SK-N-SH (cell line): ENCODE measurements around the gene SDCCAG8. TPM values are rescaled to one million over a fixed set of nuclear protein-coding genes. Genes with fewer than 3 reads are reported as not detected.

Source experiments
- CTCF ChIA-PET: fragments of 300-600, 350-600 bp; formaldehyde crosslinking; extraction: SDS; loops from one replicate; lab custom pipeline; 2021; lab: Yijun Ruan, JAX
- POLR2A ChIA-PET: fragments of 350-600 bp; sonication (Branson Sonifier 250); formaldehyde crosslinking; extraction: SDS; loops from one replicate; lab custom pipeline; 2020; ENCODE audit warnings: antibody characterized with exemption, inconsistent platforms; lab: Yijun Ruan, JAX
- DNase-seq: peaks from one replicate; pipeline ENCODE4 v3.0.0; 2012
- H2AFZ ChIP-seq: fragments of 200-600 bp; sonication (generic); 2 replicates; pipeline ENCODE4 v1.8.1; 2016; ENCODE audit warnings: antibody characterized with exemption, mild to moderate bottlenecking, low read depth
- H3F3A ChIP-seq: fragments of 200-600 bp; sonication (generic); replicated peaks from 2 replicates; pipeline ENCODE3; 2016; ENCODE audit warnings: antibody characterized with exemption, mild to moderate bottlenecking; ENCODE audit not compliant: insufficient read depth
- H3K27ac ChIP-seq, 2 experiments: fragments of 200-500 bp in 1 of 2; fragments of 200-600 bp in 1 of 2; sonication (Bioruptor generic) in 1 of 2; sonication (generic), shearing (Covaris generic) in 1 of 2; 2 replicates each; pipeline versions ENCODE4 v1.5.1 to v1.6.1; 2014 to 2016; ENCODE audit warnings: low read depth in 2 of 2, inconsistent platforms in 1 of 2, low read length in 1 of 2, mild to moderate bottlenecking in 1 of 2, mixed read lengths in 1 of 2
- H3K27me3 ChIP-seq: fragments of 200-600 bp; sonication (generic), shearing (Covaris generic); 2 replicates; pipeline ENCODE4 v1.6.1; 2016; ENCODE audit warnings: mixed run types; ENCODE audit not compliant: insufficient read depth
- H3K36me3 ChIP-seq, 2 experiments: fragments of 200-500 bp in 1 of 2; fragments of 200-600 bp in 1 of 2; sonication (Bioruptor generic) in 1 of 2; sonication (generic) in 1 of 2; replicated peaks in 1 of 2; 2 replicates each; pipeline versions ENCODE3 to v1.5.1; 2014 to 2016; ENCODE audit warnings: low read length in 1 of 2, mild to moderate bottlenecking in 1 of 2; ENCODE audit not compliant: insufficient read depth in 2 of 2, control insufficient read depth in 1 of 2
- H3K4me1 ChIP-seq, 2 experiments: fragments of 200-500 bp in 1 of 2; fragments of 200-600 bp in 1 of 2; sonication (Bioruptor generic) in 1 of 2; sonication (generic), shearing (Covaris generic) in 1 of 2; 2 replicates each; pipeline versions ENCODE4 v1.5.1 to v1.6.1; 2014 to 2016; ENCODE audit warnings: low read depth in 1 of 2, low read length in 1 of 2, mixed run types in 1 of 2; ENCODE audit not compliant: insufficient read depth in 2 of 2, control insufficient read depth in 1 of 2
- H3K4me2 ChIP-seq: fragments of 200-600 bp; sonication (generic), shearing (Covaris generic); 2 replicates; pipeline ENCODE4 v1.6.1; 2017; ENCODE audit warnings: mixed run types
- H3K4me3 ChIP-seq, 2 experiments: fragments of 200-500 bp in 1 of 2; fragments of 200-600 bp in 1 of 2; sonication (Bioruptor generic) in 1 of 2; sonication (generic), shearing (Covaris generic) in 1 of 2; 2 replicates each; pipeline versions ENCODE4 v1.5.1 to v1.8.1; 2014 to 2016; ENCODE audit warnings: low read depth in 2 of 2, inconsistent platforms in 1 of 2, low read length in 1 of 2, mild to moderate bottlenecking in 1 of 2, mixed read lengths in 1 of 2, moderate library complexity in 1 of 2
- H3K79me2 ChIP-seq: fragments of 200-600 bp; sonication (generic); 2 replicates; pipeline ENCODE4 v1.8.1; 2017; ENCODE audit warnings: mild to moderate bottlenecking; ENCODE audit not compliant: insufficient read depth
- H3K9ac ChIP-seq: fragments of 200-600 bp; sonication (generic); 2 replicates; pipeline ENCODE4 v1.6.1; 2017; ENCODE audit warnings: mixed run types
- H3K9me2 ChIP-seq: fragments of 200-600 bp; sonication (generic); 2 replicates; pipeline ENCODE4 v1.6.1; 2017; ENCODE audit warnings: mixed run types
- H3K9me3 ChIP-seq: fragments of 200-600 bp; sonication (generic); 2 replicates; pipeline ENCODE4 v1.6.1; 2017; ENCODE audit warnings: mixed run types, mild to moderate bottlenecking, moderate library complexity
- H4K20me1 ChIP-seq: fragments of 200-600 bp; sonication (generic); 2 replicates; pipeline ENCODE4 v1.6.1; 2017; ENCODE audit warnings: mild to moderate bottlenecking, mixed run types; ENCODE audit not compliant: insufficient read depth
- ELF1 ChIP-seq: IDR thresholded peaks from 2 replicates; pipeline ENCODE4 v1.4.0; 2012
- FOXJ3 ChIP-seq: sonication (generic); formaldehyde crosslinking; IDR thresholded peaks from 2 replicates; pipeline ENCODE4 v1.5.1; 2020; ENCODE audit warnings: mild to moderate bottlenecking, missing genetic modification reagents
- FOXM1 ChIP-seq: IDR thresholded peaks from 2 replicates; pipeline ENCODE4 v1.4.0; 2012; ENCODE audit warnings: low read depth, mild to moderate bottlenecking
- JUND ChIP-seq: IDR thresholded peaks from 2 replicates; pipeline ENCODE4 v1.4.0; 2012
- MAX ChIP-seq: IDR thresholded peaks from 2 replicates; pipeline ENCODE4 v1.4.0; 2012; ENCODE audit warnings: low read depth
- NFIC ChIP-seq: IDR thresholded peaks from 2 replicates; pipeline ENCODE4 v1.4.0; 2012; ENCODE audit warnings: borderline replicate concordance
- NRF1 ChIP-seq: IDR thresholded peaks from 2 replicates; pipeline ENCODE4 v1.6.1; 2012; ENCODE audit warnings: low read depth, mild to moderate bottlenecking, low read length
- RCOR1 ChIP-seq: fragments of 150-350 bp; IDR thresholded peaks from 2 replicates; pipeline ENCODE4 v1.6.1; 2017; ENCODE audit warnings: antibody characterized with exemption, low read length
- RXRA ChIP-seq: IDR thresholded peaks from 2 replicates; pipeline ENCODE4 v1.4.0; 2012; ENCODE audit warnings: low read depth, mild to moderate bottlenecking, borderline replicate concordance
- SMC3 ChIP-seq: IDR thresholded peaks from 2 replicates; pipeline ENCODE4 v1.6.1; 2012; ENCODE audit warnings: low read depth, low read length, improper control_type of control experiment
- TCF12 ChIP-seq: IDR thresholded peaks from 2 replicates; pipeline ENCODE4 v1.4.0; 2012
- YY1 ChIP-seq: IDR thresholded peaks from 2 replicates; pipeline ENCODE4 v1.4.0; 2012; ENCODE audit warnings: low read depth, mild to moderate bottlenecking
- WGBS: methylation state at CpG from one replicate; pipeline ENCODE4 v1.1.6; 2017; ENCODE audit warnings: low lambda C conversion rate; 5-methylcytosine and 5-hydroxymethylcytosine counted together
- polyA plus RNA-seq, 3 experiments: library from polyadenylated mRNA; depleted of rRNA; stranded (reverse); fragments of >200 nt; gene quantifications; 2 replicates each; pipeline ENCODE4 v1.2.3, GENCODE V29; 2012
- TF ChIP-seq, protein P1 (sequence below): IDR thresholded peaks from 2 replicates; pipeline ENCODE4 v1.6.1; 2012; ENCODE audit warnings: mild to moderate bottlenecking, low read depth, low read length, moderate library complexity
- TF ChIP-seq, protein P2 (sequence below): IDR thresholded peaks from 2 replicates; pipeline ENCODE4 v1.4.0; 2012; ENCODE audit warnings: low read depth, borderline replicate concordance

SDCCAG8 gene
- polyA plus RNA-seq, 1 of the 3 experiments (the other 2 are of a cell fraction): 22.7 TPM

DNA sequence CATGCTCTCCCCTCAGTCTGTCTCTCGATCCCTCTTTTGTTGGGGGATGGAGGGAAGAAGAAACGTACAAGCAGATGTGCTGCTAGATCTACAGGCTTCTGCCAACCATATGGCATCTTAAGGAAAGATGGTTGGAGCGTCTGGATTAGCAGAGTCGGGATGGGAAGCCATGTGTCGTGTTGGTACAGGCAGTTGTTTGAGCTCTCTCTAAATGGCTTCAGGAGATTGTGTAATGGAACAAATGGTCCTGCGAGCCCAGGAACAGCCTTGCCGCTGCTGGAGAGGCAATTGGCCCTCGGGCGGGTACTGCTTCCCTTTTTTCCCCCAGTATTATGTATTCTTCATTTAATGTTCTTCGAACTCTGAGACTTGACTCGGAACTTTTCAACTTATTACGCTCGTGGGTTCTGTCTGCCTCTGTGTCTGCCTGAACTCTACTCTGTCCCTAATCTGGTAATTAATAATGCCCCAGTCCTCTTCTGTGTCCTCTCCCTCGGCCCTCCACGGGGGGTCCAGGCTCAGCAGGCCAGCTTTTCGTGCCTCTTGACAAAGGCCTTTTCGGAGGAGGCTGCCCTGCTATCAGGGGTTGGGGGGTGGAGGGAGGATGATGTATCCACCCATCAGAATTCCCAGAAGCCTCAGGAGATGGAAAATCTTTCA is 215.3 kb downstream of the SDCCAG8 start:
- DNase-seq: no peak
- Histone ChIP-seq H3K9me3 (no peaks in the 10 kb centered on the region), H3K4me1 (peaks cover 0 to 12% of the 10 kb centered on the region in 2 experiments; a peak in 2 of 4 replicates), H2AFZ (no peak overlapping the region), H3K27me3 (no peaks in the 10 kb centered on the region), H3K36me3 (peaks cover 0 to 10% of the 10 kb centered on the region in 2 experiments), H3K4me2 (no peak overlapping the region), H3K9me2 (no peaks in the 10 kb centered on the region), H3K27ac (no peak overlapping the region), H3K4me3 (no peak overlapping the region), H4K20me1 (no peaks in the 10 kb centered on the region), H3F3A (no peaks in the 10 kb centered on the region), H3K79me2 (no peaks in the 10 kb centered on the region), H3K9ac (no peak overlapping the region)
- ChIA-PET CTCF (interaction anchor here (1.6 kb wide), 1 partner anchor 127 kb away, joined by 4 read pairs; no protein-coding TSS in a partner anchor), POLR2A (no interaction called here)
- no peak for TF ChIP-seq FOXM1
- no peak for TF ChIP-seq FOXJ3 (CRISPR knock-in tag)
- TF ChIP-seq, protein P1, sequence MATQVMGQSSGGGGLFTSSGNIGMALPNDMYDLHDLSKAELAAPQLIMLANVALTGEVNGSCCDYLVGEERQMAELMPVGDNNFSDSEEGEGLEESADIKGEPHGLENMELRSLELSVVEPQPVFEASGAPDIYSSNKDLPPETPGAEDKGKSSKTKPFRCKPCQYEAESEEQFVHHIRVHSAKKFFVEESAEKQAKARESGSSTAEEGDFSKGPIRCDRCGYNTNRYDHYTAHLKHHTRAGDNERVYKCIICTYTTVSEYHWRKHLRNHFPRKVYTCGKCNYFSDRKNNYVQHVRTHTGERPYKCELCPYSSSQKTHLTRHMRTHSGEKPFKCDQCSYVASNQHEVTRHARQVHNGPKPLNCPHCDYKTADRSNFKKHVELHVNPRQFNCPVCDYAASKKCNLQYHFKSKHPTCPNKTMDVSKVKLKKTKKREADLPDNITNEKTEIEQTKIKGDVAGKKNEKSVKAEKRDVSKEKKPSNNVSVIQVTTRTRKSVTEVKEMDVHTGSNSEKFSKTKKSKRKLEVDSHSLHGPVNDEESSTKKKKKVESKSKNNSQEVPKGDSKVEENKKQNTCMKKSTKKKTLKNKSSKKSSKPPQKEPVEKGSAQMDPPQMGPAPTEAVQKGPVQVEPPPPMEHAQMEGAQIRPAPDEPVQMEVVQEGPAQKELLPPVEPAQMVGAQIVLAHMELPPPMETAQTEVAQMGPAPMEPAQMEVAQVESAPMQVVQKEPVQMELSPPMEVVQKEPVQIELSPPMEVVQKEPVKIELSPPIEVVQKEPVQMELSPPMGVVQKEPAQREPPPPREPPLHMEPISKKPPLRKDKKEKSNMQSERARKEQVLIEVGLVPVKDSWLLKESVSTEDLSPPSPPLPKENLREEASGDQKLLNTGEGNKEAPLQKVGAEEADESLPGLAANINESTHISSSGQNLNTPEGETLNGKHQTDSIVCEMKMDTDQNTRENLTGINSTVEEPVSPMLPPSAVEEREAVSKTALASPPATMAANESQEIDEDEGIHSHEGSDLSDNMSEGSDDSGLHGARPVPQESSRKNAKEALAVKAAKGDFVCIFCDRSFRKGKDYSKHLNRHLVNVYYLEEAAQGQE: no peak
- no peak for TF ChIP-seq SMC3
- TF ChIP-seq ELF1: no peak
- TF ChIP-seq NRF1: no peak
- no peak for TF ChIP-seq JUND
- no peak for TF ChIP-seq TCF12
- no peak for TF ChIP-seq YY1
- TF ChIP-seq RXRA: no peak
- no peak for TF ChIP-seq MAX
- no peak for TF ChIP-seq NFIC
- no peak for TF ChIP-seq RCOR1
- TF ChIP-seq, protein P2, sequence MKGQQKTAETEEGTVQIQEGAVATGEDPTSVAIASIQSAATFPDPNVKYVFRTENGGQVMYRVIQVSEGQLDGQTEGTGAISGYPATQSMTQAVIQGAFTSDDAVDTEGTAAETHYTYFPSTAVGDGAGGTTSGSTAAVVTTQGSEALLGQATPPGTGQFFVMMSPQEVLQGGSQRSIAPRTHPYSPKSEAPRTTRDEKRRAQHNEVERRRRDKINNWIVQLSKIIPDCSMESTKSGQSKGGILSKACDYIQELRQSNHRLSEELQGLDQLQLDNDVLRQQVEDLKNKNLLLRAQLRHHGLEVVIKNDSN: no peak
- WGBS: 88% methylated on average over 17 of the region's 17 CpGs
